H9 (cell line): ENCODE results near the gene TNRC6A. TPM values are rescaled to one million over a fixed set of nuclear protein-coding genes. Genes with fewer than 3 reads are reported as not detected.

ENCODE experiments used
- DNase-seq: peaks from one replicate; pipeline ENCODE4 v3.0.0-alpha.2; 2017
- H2AFZ ChIP-seq: one replicate; pipeline ENCODE4 v1.6.1; 2013; ENCODE audit warnings: mild to moderate bottlenecking, low read length, control low read depth, moderate library complexity
- H2AK5ac ChIP-seq: 2 replicates; pipeline ENCODE4 v1.6.1; 2013; ENCODE audit warnings: low read length, control low read depth, mixed read lengths; ENCODE audit not compliant: insufficient read length
- H2BK120ac ChIP-seq: one replicate; pipeline ENCODE4 v1.6.1; 2013; ENCODE audit warnings: low read depth, mild to moderate bottlenecking, low read length, control low read depth, inconsistent platforms; ENCODE audit not compliant: poor library complexity, severe bottlenecking
- H2BK12ac ChIP-seq: 2 replicates; pipeline ENCODE4 v1.6.1; 2013; ENCODE audit warnings: low read length, control low read depth, mixed read lengths, low read depth; ENCODE audit not compliant: insufficient read length
- H2BK15ac ChIP-seq: 2 replicates; pipeline ENCODE4 v1.6.1; 2013; ENCODE audit warnings: low read depth, low read length, control low read depth
- H2BK20ac ChIP-seq: one replicate; pipeline ENCODE4 v1.6.1; 2013; ENCODE audit warnings: low read depth, mild to moderate bottlenecking, low read length, control low read depth, inconsistent platforms; ENCODE audit not compliant: poor library complexity, severe bottlenecking
- H2BK5ac ChIP-seq: 2 replicates; pipeline ENCODE4 v1.6.1; 2013; ENCODE audit warnings: low read length, control low read depth, mixed read lengths; ENCODE audit not compliant: insufficient read length
- H3K14ac ChIP-seq: 2 replicates; pipeline ENCODE4 v1.6.1; 2013; ENCODE audit warnings: low read length, control low read depth; ENCODE audit not compliant: insufficient read depth
- H3K18ac ChIP-seq: 2 replicates; pipeline ENCODE4 v1.6.1; 2013; ENCODE audit warnings: low read depth, mild to moderate bottlenecking, mixed read lengths, low read length, control low read depth; ENCODE audit not compliant: insufficient read length
- H3K23ac ChIP-seq: 2 replicates; pipeline ENCODE4 v1.6.1; 2013; ENCODE audit warnings: low read length, control low read depth, mixed read lengths, low read depth; ENCODE audit not compliant: insufficient read length
- H3K23me2 ChIP-seq: 2 replicates; pipeline ENCODE4 v1.6.1; 2013; ENCODE audit warnings: low read depth, mild to moderate bottlenecking, mixed read lengths, low read length, control low read depth; ENCODE audit not compliant: insufficient read length, poor library complexity, severe bottlenecking
- H3K27ac ChIP-seq: 2 replicates; pipeline ENCODE4 v1.5.1; 2013; ENCODE audit warnings: low read length, control low read depth, mixed read lengths, low read depth; ENCODE audit not compliant: insufficient read length
- H3K27me3 ChIP-seq: 2 replicates; pipeline ENCODE4 v1.6.1; 2013; ENCODE audit warnings: low read length, control low read depth, inconsistent platforms; ENCODE audit not compliant: insufficient read depth
- H3K4ac ChIP-seq: 2 replicates; pipeline ENCODE4 v1.6.1; 2013; ENCODE audit warnings: low read depth, mild to moderate bottlenecking, control low read depth, inconsistent platforms, low read length, moderate library complexity
- H3K4me1 ChIP-seq: 2 replicates; pipeline ENCODE4 v1.6.1; 2013; ENCODE audit warnings: low read length, control low read depth, inconsistent platforms; ENCODE audit not compliant: insufficient read depth
- H3K4me2 ChIP-seq: 2 replicates; pipeline ENCODE4 v1.6.1; 2013; ENCODE audit warnings: low read length, control low read depth, mixed read lengths; ENCODE audit not compliant: insufficient read length, insufficient read depth
- H3K56ac ChIP-seq: 2 replicates; pipeline ENCODE4 v1.6.1; 2013; ENCODE audit warnings: low read depth, mild to moderate bottlenecking, mixed read lengths, low read length, control low read depth; ENCODE audit not compliant: insufficient read length
- H3K79me1 ChIP-seq: 2 replicates; pipeline ENCODE4 v1.6.1; 2013; ENCODE audit warnings: low read depth, mild to moderate bottlenecking, moderate library complexity, low read length, control low read depth, inconsistent platforms; ENCODE audit not compliant: insufficient read depth, poor library complexity, severe bottlenecking
- H3K79me2 ChIP-seq: 2 replicates; pipeline ENCODE4 v1.6.1; 2013; ENCODE audit warnings: low read length, control low read depth, inconsistent platforms; ENCODE audit not compliant: insufficient read depth
- H3K9ac ChIP-seq: 2 replicates; pipeline ENCODE4 v1.6.1; 2013; ENCODE audit warnings: low read length, control low read depth, mixed read lengths; ENCODE audit not compliant: insufficient read length; ENCODE audit errors: extremely low read depth
- H3K9me3 ChIP-seq: one replicate; pipeline ENCODE4 v1.6.1; 2013; ENCODE audit warnings: low read depth, low read length, inconsistent platforms; ENCODE audit not compliant: control insufficient read depth
- H3T11ph ChIP-seq: one replicate; pipeline ENCODE4 v1.6.1; 2013; ENCODE audit warnings: mild to moderate bottlenecking, low read length, control low read depth, inconsistent platforms
- H4K20me1 ChIP-seq: one replicate; pipeline ENCODE4 v1.6.1; 2013; ENCODE audit not compliant: control insufficient read depth, insufficient read length, insufficient read depth
- H4K5ac ChIP-seq: 2 replicates; pipeline ENCODE4 v1.6.1; 2013; ENCODE audit warnings: low read depth, mild to moderate bottlenecking, mixed read lengths, low read length, control low read depth; ENCODE audit not compliant: insufficient read length
- H4K8ac ChIP-seq: replicated peaks from 2 replicates; pipeline ENCODE4 v1.6.1; 2013; ENCODE audit warnings: low read length, control low read depth, mixed read lengths, low read depth; ENCODE audit not compliant: insufficient read length
- H4K91ac ChIP-seq: 2 replicates; pipeline ENCODE4 v1.6.1; 2013; ENCODE audit warnings: low read depth, mild to moderate bottlenecking, moderate library complexity, mixed read lengths, low read length, control low read depth; ENCODE audit not compliant: insufficient read length
- H3K27ac Mint-ChIP-seq, 3 experiments: 2 replicates in 2 of 3; 3 replicates in 1 of 3; pipeline ENCODE4 v1.8.0; 2020 to 2021; ENCODE audit warnings: mixed read lengths in 3 of 3, mild to moderate bottlenecking in 1 of 3, moderate library complexity in 1 of 3
- H3K27me3 Mint-ChIP-seq: 2 replicates; pipeline ENCODE4 v1.8.0; 2021; ENCODE audit warnings: low read depth, mild to moderate bottlenecking, moderate library complexity, mixed read lengths
- H3K36me3 Mint-ChIP-seq, 3 experiments: 2 replicates in 2 of 3; 3 replicates in 1 of 3; pipeline ENCODE4 v1.8.0; 2020 to 2021; ENCODE audit warnings: low read depth in 3 of 3, mixed read lengths in 3 of 3; ENCODE audit not compliant: insufficient read depth in 1 of 3
- H3K4me1 Mint-ChIP-seq, 2 experiments: 2 replicates each; pipeline ENCODE4 v1.8.0; 2020; ENCODE audit warnings: mixed read lengths in 2 of 2
- H3K4me3 Mint-ChIP-seq, 2 experiments: 2 replicates in 1 of 2; 3 replicates in 1 of 2; pipeline ENCODE4 v1.8.0; 2020 to 2021; ENCODE audit warnings: mild to moderate bottlenecking in 2 of 2, mixed read lengths in 2 of 2, moderate library complexity in 1 of 2
- H3K9me3 Mint-ChIP-seq, 2 experiments: 2 replicates in 1 of 2; 3 replicates in 1 of 2; pipeline ENCODE4 v1.8.0; 2020; ENCODE audit warnings: mild to moderate bottlenecking in 2 of 2, mixed read lengths in 2 of 2, moderate library complexity in 1 of 2
- CTCF ChIP-seq: fragments of 200-600 bp; sonication (generic); conservative IDR thresholded peaks from 3 replicates; pipeline ENCODE4 v1.8.0; 2021; ENCODE audit warnings: antibody characterized with exemption, mild to moderate bottlenecking
- WGBS: extraction: QIAGEN DNeasy Blood & Tissue Kit; methylation state at CpG from one replicate; pipeline ENCODE4 v1.1.7; 2013; ENCODE audit warnings: missing lambda C conversion rate, low lambda C conversion rate, mixed read lengths; ENCODE audit not compliant: insufficient read length; ENCODE audit errors: extremely low coverage; 5-methylcytosine and 5-hydroxymethylcytosine counted together
- total RNA-seq: library from RNA; stranded (reverse); gene quantifications from 2 replicates; pipeline ENCODE4 v1.2.1, GENCODE V29; 2021

Gene TNRC6A
- total RNA-seq, 1 experiment from 2014 or later = 114 TPM

DNA sequence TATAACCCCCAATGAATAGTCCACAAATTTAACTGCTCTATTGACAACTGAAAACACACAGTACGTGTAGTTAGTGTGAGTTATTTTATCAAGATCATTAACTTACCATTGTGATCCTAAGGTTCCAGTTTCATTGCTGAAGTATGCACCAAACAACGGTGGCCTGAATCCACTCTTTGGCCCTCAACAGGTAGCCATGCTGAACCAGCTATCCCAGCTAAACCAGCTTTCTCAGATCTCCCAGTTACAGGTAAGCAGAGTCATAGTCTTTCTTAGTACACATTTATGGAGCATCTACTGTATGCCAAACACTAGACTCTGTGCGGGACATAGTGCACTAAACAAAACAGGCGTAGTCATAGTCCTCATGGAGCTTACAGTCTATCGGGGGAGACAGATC lies 76.0 kb downstream of the TNRC6A start:
- Histone ChIP-seq H3K23me2 (no peaks in the 10 kb centered on the region), H3K56ac (no peak overlapping the region), H4K8ac (no peak overlapping the region), H3K9me3 (no peaks in the 10 kb centered on the region), H4K20me1 (no peaks in the 10 kb centered on the region), H2AK5ac (no peak overlapping the region), H3K4me2 (no peak overlapping the region), H3K27me3 (no peaks in the 10 kb centered on the region), H3K23ac (no peak overlapping the region), H3K18ac (no peak overlapping the region), H3K79me1 (peaks cover 2% of the 10 kb centered on the region), H3K9ac (no peak overlapping the region), H3T11ph (no peak overlapping the region), H3K4ac (no peak overlapping the region), H2BK20ac (no peak overlapping the region), H3K79me2 (no peaks in the 10 kb centered on the region), H4K5ac (no peak overlapping the region), H2BK15ac (no peak overlapping the region), H2BK12ac (no peak overlapping the region), H3K4me1 (no peaks in the 10 kb centered on the region), H3K27ac (no peak overlapping the region), H3K14ac (no peak overlapping the region), H4K91ac (no peak overlapping the region), H2BK120ac (no peak overlapping the region), H2BK5ac (no peak overlapping the region), H2AFZ (no peak overlapping the region)
- H3K27ac Mint-ChIP-seq = no peak overlapping the region; a peak in 1 of 7 replicates
- no peaks in the 10 kb centered on the region for H3K4me1 Mint-ChIP-seq
- no peak for DNase-seq
- no CpG with 5 or more reads among the region's 5 CpGs for WGBS
- TF ChIP-seq CTCF = no peak
- H3K4me3 Mint-ChIP-seq = no peak overlapping the region
- H3K27me3 Mint-ChIP-seq = no peaks in the 10 kb centered on the region
- no peaks in the 10 kb centered on the region for H3K9me3 Mint-ChIP-seq
- peaks cover 58 to 97% (median 91%) of the 10 kb centered on the region in 3 experiments; a peak in 6 of 7 replicates for H3K36me3 Mint-ChIP-seq
